Coronary artery (tissue), 2 donors: ENCODE results near the gene IQCC.

Source experiments
- DNase-seq: peaks from one replicate; pipeline ENCODE4 v3.0.0-alpha.2; 2017; ENCODE audit warnings: low spot score
- H3K27ac ChIP-seq, 2 donors: fragments of 200-600 bp; sonication (generic); one replicate each; pipeline ENCODE4 v1.5.1; 2016 to 2019
- H3K4me3 ChIP-seq: fragments of 200-600 bp; sonication (generic); 2 replicates; pipeline ENCODE4 v1.5.1; 2016; ENCODE audit warnings: mild to moderate bottlenecking, moderate library complexity
- CTCF ChIP-seq: fragments of 200-600 bp; sonication (generic); IDR thresholded peaks from one replicate; pipeline ENCODE4 v1.5.1; 2019; ENCODE audit warnings: antibody characterized with exemption

IQCC gene

DNA sequence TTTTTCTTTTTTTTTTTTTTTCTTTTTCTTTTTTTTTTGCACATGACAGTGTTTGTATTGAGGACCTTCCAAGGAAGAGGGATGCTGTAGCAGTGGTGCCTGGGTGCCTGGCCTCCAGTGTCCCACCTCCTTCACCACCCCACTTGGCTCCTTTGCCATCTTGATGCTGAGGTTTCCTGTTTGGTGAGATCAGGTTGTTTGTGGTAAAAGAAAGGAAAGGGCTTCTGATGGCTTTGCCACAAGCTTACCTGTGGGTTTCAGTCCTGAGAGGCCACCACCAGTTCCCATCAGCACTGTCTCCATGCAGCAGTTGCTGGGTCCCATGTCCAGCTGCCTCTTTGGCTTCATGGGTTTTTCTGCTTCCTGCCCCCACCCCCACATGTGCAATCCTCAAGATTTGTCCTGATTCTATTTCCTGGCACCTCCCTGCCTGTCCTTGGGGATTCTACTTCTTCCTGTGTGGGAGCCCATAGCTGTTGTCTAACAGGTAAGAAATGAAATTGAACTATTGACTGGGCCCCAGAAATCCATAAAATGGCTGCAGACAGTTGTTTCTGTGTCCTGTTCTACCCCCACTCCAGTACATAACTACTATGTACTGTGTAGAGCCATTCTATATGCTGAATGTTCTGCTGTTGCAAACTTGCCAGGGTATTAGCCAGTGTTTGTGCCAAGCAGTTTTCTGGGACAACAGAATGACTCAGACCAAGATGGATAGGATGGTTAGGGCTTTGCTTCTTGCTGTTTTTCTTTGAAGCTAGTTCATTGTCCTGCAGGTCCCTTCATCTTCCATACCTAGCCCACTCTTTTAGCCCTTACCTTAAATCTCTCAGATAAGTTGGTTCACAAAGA lies 9.3 kb upstream of the IQCC start:
- no peak for DNase-seq
- H3K27ac ChIP-seq: no peak overlapping the region
- no peak for TF ChIP-seq CTCF
- no peak overlapping the region for H3K4me3 ChIP-seq

GRCh38 chr1:32197074-32197473 lies 8.4 kb upstream of the IQCC start:
- Histone ChIP-seq H3K27ac (no peak overlapping the region), H3K4me3 (no peak overlapping the region)
- no peak for DNase-seq
- no peak for TF ChIP-seq CTCF

DNA sequence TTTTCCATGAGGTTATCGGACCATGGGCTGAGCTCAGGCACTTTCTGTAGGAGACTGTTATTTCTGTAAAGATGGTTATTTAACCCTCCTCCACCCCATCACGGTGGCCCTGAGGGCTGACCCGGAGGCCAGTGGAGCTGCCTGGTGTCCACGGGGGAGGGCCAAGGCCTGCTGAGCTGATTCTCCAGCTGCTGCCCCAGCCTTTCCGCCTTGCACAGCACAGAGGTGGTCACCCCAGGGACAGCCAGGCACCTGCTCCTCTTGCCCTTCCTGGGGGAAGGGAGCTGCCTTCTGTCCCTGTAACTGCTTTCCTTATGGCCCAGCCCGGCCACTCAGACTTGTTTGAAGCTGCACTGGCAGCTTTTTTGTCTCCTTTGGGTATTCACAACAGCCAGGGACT lies 7.6 kb upstream of the IQCC start:
- TF ChIP-seq CTCF: no peak
- no peak overlapping the region for H3K4me3 ChIP-seq
- no peak for DNase-seq
- no peak overlapping the region for H3K27ac ChIP-seq

DNA sequence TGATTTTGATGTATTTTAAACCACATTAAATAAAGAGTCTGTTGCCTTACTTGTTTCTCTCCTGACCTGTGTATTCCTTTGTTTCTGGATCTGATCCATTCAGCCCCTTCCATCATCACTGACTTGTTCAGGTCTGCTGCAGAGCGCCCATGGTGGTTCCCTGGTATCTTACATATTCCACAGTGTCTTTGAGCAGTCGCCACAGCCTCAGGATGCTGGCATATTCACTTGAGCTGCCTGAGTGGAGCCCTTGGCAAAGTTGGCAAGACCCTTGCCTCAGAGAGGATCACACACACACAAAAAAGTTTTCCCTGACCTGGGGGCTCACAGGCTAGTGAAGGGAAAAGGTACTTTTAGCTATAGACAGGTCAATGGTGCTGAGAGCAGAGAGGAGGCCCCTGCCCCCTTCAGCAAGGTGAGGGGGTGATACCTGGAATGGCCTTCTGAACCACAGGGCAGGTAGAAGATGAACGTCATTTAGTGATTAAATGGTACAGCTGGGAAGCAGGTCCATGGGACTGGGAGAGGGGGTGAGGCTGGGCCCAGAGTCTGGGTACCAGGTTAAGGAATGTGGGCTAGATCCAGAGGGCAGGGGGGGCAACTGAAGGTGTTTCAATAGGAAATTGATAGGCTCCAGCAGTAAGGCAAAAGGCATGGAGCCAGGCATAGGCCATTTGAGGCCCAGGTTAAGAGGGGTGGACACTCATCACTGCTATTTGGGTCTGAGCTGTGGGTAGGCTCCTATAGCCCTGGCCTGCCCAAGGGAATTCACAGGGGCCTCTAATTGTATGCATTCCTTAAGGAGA lies 7.0 kb upstream of the IQCC start:
- Histone ChIP-seq H3K27ac (peak overlapping the region in 1 of 2 donors; percentile 89), H3K4me3 (no peak overlapping the region)
- no peak for TF ChIP-seq CTCF
- DNase-seq: no peak

DNA sequence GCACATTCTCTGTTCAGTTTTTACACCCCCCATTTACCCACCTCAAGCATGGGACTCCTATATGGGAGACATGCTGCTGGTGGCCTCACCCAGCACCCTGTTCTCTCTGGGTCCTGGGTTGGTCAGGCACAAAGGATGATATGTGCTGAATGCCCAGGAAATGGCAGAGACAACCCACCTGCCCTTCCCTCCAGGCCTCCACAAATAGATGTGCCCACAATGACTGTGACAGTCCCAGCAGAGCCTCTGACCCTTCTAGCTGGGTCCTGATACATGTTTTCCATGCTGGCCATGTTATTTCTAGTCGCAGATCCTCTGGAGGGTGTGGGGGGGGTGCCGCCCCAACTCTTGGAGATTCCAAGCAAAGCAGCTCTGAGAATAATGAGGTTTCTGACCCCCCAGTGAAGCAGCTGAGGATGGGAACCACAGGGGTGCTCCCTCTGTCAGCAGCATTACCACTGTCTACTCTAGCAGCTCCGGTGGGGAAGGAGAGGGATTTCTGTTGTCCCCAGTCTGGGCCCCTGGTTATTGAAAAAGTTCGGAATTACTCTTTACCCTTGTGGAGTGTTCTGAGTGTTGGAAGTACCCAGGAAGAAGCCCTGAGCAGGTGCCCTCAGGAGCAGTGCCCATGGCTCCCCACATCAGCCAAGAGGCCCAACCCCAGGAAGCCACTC lies 6.3 kb upstream of the IQCC start:
- no peak for TF ChIP-seq CTCF
- DNase-seq: no peak
- Histone ChIP-seq H3K27ac (peak overlapping the region; percentile 57 to 89), H3K4me3 (no peak overlapping the region)

GRCh38 chr1:32199717-32200072 lies 5.8 kb upstream of the IQCC start:
- Histone ChIP-seq H3K27ac (peak overlapping the region; percentile 57 to 89), H3K4me3 (peak overlapping the region; percentile 79)
- no peak for DNase-seq
- no peak for TF ChIP-seq CTCF
